HG02678 (cell line): Measurements from ENCODE around the gene PDE9A.

Source experiments
- ATAC-seq: cut with Tn5 transposase; IDR thresholded peaks from one replicate; pipeline ENCODE4 v1.9.1; 2021; ENCODE audit warnings: mild to moderate bottlenecking, moderate library complexity; ENCODE audit not compliant: unreplicated experiment

The PDE9A gene

GRCh38 chr21:42753804-42754203 lies 100.4 kb downstream of the PDE9A start:
- no peak for ATAC-seq

DNA sequence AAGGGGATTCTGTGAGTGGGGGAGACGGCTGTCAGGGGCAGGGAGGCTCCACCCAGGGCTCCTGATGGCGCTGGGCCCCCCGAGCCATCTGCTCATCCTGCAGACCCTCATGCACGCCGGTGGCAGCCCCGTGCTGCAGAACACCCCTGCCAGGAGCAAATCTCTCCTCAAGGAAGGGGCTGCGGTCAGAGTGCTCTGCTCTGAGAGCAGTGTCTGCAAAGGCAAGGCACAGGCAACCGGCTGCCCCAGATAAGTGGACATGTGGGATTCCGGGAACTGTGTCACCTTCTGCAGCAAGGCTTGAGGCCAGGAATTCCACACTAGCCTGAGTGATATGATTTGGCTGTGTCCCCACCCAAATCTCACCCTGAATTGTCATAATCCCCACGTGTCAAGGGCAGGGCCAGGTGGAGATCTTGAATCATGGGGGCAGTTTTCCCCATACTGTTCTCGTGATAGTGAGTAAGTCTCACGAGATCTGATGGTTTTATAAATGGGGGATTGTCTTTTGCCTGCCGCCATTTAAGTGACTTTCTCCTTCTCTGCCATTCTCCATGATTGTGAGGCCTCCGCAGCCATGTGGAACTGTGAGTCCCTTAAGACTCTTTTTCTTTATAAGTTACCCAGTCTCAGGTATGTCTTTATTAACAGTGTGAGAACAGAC lies 101.0 kb downstream of the PDE9A start:
- no peak for ATAC-seq

DNA sequence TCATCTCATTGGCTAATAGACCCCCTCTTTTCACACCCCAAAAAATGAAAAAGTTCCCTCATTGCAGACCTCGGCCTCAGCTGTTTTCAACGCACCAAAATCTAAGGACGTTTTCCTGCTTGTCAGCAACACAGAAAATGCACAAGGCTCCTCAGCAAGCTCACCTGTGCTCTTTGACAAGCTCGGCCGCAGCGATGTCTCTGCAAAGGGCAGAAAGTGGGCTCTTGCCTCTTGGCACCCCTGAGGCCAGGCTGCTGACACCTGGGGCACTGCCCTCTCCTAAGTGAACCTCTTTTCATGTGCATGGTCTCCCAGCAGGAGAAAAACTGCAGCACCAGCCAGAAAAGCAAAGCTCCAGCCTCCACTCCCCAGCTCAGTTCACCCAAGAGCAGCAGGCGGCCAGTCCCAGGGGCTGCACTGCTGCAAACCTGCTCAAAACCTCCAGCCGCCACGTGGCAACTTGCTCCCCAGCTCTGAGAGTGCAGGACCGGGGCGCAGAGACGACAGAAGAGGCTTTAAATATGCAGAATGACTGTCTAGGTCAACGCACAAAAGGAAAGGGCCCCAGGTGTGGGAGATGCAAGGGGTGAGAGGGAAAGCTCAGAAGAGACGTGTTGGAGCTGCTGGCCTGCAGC lies 101.7 kb downstream of the PDE9A start:
- ATAC-seq: no peak

DNA sequence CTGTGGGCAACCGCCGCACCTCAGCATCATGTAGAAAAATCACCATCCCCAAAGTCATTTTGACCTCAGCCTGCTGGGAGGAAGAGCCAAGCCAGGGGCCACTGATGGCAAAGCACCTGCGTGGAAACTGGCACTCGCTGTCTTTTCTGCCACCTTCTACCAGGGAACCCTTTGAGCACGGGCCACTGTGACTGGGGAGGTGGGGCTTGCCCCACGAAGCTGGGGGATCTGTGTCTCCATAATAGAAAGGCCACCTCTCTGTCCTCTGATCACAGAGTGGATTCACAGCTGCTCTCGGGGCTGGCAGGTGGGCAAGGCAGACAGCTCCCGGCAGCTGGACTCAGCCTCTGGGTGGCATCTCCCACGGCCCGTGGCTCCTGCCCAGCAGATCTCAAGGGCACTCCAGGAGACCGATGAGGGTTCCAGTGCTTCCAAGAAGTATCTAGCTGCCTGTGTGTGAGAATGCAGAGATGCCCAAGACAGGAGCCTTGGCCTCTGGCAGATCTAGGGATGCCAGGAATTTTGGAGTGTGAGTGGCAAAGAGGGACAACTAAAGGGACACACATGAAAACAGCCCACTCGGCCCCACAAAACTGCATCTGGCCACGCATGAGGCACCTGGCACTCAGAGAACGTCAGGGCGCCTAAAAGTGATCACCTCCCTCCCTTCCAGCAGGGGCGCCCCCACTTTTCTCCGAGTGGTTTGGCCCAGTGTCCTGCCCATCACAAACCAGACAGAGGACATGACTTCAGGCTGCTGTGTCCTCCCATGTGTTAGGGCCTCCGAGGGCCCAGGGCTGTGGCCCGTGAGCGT lies 102.6 kb downstream of the PDE9A start:
- ATAC-seq: no peak

DNA sequence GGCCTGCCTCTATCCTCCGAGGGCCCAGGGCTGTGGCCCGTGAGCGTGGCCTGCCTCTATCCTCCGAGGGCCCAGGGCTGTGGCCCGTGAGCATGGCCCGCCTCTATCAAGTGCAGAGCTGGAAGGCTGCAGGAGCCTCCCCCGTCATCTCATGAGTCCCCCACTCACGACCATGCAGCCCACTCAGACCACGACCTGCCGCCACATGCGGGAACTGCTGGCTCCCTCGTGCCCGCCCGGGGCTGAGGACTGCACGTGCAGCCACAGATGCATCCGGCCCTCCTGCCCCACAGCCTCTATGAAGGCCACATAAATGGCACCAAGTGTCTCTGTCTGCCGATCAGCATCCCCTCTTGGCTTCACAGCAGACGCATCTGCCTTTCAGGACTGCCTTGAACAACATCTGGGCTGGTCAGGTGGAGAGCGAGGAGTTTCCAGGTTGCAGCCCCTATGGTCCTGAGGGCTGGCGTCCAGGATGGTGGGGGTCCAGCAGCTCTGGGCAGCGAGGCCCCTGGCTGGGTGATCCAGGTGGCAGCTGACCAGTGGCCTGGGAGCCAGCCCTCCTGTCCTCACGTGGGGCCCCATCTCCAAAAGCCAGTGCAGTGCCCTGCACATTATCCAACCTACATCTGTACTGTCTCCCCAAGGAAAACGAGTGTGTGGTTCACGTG lies 103.3 kb downstream of the PDE9A start:
- ATAC-seq: no peak

GRCh38 chr21:42757422-42757821 lies 104.0 kb downstream of the PDE9A start:
- no peak for ATAC-seq

DNA sequence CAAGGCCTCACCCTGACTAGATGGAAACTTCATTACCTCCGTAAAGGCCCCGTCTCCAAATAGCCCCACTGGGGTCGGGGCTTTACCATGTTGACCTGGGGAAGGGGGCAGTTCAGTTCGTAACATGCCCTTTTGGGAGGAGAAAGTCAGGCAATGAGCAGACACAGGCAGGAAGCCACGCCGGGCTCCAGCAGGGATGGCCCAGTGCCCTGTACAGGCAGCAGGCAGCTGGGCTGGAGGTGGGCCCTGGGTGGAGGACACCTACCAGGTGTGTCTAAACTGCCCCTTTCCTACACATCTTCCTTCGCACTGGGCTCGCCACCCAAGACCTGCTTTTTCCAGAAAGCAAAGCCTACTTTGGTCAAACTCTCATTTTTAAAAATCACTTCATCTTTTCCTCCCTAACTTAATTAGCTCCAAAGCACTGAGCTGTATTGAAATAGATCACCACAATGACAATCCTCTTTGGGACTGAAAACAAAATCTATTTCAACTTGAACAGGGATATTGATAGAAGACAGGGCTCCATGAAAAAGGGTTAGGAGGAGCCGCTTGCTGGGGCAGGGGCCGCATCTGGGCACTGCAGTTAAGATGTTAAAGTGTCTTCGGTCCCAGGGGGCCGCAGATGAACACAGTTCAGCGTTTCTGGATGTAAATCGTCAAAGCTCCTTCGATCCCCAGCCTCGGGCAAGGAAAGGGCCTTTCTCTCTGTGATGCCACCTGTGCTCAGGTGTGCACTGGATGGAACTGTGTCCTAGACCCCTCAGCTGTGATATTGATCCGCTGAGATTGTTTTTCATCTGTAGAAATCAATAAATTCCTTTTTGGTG lies 104.6 kb downstream of the PDE9A start:
- ATAC-seq: no peak

- ATAC-seq: no peak
Measured at GRCh38 chr21:42758721-42759593, 105.5 kb downstream of the PDE9A start.

GRCh38 chr21:42759594-42759927 lies 106.1 kb downstream of the PDE9A start:
- no peak for ATAC-seq

GRCh38 chr21:42760361-42760950 lies 107.0 kb downstream of the PDE9A start:
- ATAC-seq: no peak

GRCh38 chr21:42760951-42761751 lies 107.7 kb downstream of the PDE9A start:
- ATAC-seq: no peak

DNA sequence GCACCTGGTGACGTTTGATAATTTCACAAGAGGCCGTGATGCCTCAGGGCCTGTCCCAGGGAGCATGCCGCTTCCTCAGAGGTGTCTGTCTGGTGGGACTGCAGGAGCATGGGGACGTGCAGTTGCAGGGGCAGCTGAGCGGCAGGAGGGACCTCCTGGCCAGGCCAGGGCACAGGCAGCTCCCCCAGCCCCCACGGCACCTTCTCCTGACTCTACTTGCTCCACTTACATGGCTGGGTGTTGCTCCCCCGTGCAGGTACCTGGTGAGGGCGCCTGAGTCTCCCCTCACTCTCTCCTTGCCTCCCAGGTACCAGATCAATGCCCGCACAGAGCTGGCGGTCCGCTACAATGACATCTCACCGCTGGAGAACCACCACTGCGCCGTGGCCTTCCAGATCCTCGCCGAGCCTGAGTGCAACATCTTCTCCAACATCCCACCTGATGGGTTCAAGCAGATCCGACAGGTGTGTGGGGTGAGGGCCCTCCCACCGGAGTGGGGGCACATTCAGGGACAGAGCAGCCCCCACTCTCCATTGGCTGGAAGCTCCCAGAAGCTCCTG lies 108.4 kb downstream of the PDE9A start:
- no peak for ATAC-seq

GRCh38 chr21:42763581-42764442 lies 110.4 kb downstream of the PDE9A start:
- no peak for ATAC-seq

DNA sequence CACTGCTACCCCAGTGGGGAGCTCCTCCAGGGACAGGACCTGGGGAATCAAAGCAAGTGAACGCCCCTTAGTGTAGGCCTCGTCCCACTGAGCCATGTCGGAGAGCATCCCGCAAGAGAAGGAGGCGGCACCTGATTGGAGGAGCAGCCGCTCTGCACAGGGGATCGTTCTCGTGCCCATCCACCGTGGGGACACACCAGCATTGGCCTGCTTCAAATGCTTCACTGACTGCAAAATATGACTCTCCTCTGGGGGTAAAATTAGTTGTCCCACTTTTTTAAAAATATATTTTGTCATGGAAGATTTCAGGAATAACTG lies 111.0 kb downstream of the PDE9A start:
- ATAC-seq: no peak

DNA sequence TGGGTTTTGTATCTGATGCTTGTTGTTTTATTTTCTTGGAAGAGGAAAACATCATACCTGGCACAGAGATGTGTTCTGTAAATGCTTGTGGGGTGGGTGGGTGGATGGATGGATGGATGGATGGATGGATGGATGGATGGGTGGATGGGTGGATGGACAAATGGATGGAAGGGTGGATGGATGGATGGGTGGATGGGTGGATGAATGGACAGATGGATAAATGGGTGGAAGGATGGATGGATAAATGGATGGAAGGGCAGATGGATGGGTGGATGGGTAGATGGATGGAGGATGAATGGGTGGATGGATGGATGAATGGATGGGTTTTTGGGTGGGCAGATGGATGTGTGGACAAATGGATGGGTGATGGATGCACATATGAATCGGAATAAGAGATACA lies 111.5 kb downstream of the PDE9A start:
- ATAC-seq: no peak

DNA sequence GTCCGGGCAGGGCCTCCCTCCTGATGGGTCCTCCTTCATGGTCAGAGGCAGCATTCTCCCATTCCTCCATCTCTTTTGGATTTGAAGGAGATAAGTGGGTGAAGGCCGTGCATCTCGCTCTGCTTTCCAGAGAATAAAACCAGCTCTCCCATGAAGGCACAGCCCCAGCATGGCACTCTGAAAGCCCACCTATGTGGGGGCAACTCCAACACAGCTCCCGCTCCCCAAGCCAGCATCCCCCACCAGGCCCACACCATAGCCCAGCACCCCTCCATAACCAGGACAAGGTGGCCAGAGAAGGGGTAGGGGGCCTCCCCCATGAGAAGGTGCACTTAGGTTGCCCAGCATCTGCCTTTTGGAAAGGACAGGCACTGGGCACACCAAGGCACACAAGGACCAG lies 112.2 kb downstream of the PDE9A start:
- ATAC-seq: no peak

DNA sequence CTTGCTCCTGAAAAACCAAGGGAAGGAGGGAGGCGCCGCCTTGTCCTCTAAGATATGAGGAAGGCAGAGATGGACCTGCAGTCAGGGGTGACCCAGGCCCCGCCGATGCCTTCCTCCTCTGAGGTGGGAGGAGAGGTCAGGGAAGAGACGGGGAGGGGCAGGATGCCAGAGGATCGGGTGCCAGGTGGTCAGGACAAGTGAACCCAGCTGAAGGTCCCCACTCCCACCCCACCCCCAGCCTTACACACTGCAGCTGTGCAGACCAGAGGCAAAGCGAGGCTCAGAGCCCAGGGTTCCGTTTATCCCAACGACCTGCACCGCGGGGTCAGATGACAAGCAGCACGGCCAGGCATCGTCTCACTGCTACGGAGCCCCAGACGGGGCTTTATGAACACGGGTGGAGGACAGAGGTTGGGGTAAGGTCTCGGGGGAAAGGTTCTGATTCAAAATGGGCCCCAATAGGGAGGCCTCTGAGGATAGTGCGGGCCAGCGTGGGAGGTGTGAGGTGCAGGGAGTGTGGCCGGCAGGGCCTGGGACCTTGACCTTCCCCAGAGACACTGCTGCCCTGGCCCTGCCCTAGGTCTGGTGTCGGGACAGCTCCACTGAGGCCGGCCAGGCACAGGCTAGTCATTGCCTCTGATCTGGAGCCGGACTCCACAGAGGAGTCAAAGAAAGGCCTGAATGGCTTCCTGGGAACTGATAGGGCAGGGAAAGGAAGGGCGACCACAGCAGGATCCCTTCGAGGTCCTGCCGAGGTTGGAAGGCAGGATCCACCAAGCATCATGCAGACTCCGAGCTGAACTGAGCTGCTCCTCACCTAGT lies 113.5 kb downstream of the PDE9A start:
- no peak for ATAC-seq
